ENCODE measurements around the gene TIMM8B.
A peak's percentile ranks its signal among the peaks of the same experiment; 100 is the strongest.
"Not testable (repeated sequence)": the region's sequence is repeated elsewhere in the genome, so short reads cannot be mapped to it uniquely, and the experiment has no call there.

The TIMM8B gene

DNA sequence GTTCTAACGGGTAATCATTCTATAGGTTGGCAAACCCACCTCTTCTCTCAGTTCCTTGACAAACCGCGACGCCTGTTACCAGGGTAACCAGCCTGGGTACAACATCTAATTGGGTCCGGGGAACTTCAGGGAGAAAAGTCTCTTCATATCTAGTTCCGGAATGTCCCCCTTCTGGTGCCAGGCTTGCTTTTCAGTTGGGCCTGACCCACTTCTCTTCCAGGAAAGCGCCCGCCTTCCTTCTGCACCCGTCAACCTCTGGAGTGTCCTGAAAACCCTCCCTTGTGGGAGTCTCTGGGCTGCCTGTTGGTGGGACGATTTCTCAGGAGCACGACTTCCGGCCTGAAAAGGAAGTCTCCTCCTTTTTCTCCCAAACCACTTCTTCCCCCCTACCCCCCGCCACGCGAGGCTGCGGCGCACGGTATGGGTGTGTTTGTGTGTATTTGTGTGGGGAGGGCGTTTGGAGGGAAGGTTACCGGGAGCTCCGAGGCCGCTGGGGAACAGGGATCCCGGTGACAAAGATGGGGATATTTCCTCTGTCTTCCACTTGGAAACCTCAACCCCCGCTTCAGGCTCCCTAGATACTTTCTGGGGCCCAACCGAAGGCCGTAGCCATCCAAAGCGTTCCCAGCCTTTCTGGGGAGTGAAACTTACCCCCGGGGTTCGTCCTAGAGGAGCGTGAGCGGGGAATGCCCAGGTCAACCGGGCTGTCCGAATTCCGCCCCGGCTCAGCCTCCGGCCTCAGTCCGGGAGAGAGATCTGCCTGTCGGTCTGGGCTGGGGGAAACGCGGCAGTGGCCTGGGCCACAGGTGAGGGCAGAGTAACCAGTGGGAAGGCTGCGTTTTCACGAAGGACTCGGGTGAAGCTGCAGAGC is 12.4 kb downstream of the TIMM8B start, which contains the start of the genes NKAPD1 and PIH1D2:
TSS of gene NKAPD1 (plus strand) at position 359 of the 871 bp plus-strand sequence. CDS start 1,276 bp downstream, outside the sequence.
TSS of gene PIH1D2 (minus strand) at position 77 of the 871 bp plus-strand sequence. CDS start 843 bp downstream, outside the sequence.
- peak; percentile 92 for DNase-seq

DNA sequence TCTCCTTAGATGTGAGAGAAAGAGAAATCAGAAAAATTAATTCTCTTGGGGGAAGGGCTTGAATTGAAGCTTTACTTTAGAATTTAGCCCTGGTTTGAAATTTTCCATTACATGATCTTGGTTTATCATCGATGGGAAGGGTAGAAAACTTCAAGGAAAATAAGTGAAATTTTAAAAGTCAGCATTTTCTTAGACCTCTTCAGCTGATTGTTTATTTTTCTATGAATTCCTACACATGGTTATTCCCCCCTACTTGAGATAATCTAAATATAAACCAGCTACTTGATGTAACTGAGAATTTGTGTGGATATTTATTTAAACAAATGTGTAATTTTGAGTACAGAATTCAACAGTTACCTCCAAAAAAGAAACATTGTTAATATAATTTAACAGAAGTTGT is 23.6 kb downstream of the TIMM8B start:
- no peak for DNase-seq

DNA sequence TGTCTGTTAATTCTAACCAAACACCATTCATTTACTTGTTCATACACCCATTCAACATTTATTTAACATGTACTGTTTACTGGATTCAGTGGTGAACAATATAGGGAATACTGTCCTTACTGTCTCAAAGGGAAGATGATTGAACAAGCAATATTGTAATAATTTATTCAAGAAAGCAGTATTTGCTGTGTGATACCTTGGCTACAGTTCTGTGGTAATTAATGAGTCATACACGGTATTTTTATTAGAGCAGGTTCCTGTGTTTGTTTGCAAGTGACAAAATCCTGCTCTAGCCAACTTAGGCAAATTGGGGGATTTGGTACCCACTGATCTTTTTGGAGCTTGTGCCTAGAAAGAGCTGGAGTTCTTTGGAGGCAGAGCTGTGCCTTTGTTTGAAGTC is 28.5 kb downstream of the TIMM8B start:
- no peak for DNase-seq

DNA sequence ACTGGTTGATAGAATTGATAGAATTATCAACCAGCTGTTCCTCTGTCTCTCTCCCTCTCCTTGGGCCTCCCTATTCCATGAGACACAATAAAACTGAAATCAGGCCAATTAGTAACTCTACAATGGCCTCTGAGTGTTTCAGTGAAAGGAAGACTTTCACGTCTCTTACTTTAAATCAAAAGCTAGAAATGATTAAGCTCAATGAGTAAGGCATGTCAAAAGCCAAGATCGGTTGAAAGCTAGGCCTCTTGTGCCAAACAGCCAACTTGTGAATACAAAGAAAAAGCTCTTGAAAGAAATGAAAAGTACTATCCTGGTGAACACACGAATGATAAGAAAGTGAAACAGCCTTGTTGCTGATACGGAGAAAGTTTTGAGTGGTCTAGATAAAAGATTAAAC is 29.4 kb downstream of the TIMM8B start:
- DNase-seq = no peak

DNA sequence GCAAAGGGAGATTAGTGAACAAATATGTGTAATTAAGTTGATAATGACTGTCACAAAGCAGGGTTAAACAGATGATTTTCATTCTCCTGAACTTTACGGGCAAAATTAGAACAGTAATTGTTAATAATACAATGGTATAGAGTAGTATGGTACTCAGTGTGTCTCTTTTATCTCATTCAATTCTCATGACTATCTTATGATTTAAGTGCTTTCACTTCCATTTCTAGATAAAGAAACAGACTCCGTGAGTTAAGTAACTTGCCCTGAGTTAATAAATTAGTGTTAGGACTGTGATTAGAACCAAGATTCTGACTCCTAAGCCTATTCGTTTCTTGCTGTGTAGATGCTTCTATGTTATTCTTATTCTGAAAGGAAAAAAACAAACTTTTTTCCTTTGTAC is 34.8 kb downstream of the TIMM8B start:
- DNase-seq = no peak

DNA sequence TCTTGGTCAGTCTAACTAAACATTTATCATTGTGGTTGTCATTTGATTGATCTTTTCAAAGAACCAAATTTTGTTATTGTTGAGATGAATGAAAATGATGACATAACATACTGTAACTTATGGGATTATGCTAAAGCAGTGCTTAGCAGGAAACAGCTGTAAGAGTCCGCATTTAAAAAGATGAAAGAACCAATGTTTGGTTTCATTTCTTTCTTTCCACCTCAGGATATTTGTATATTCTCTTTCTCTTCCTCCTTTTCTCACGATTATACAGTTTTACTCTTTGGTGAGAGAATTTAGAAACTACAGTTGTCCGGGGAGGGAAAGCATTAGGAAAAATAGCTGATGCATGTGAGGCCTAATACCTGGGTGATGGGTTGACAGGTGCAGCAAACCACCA is 35.8 kb downstream of the TIMM8B start:
- DNase-seq = no peak

DNA sequence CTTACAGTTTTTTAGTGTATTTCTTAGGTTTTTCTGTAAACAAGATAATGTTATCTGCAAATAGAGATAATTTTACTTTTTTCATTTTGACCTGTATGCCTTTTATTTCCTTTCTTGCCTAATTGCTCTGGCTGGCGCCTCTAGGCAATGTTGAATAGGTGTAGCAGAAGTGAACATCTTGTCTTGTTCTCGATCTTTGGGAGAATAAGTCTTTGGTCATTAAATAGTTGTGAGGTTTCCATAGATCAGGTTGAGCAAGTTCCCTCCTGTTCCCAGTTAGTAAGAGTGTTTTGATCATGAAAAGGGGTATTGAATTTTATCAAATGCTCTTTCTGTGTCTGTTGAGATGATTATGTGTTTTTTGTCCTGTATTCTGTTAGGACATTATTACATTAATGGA is 36.8 kb downstream of the TIMM8B start:
- no peak for DNase-seq

DNA sequence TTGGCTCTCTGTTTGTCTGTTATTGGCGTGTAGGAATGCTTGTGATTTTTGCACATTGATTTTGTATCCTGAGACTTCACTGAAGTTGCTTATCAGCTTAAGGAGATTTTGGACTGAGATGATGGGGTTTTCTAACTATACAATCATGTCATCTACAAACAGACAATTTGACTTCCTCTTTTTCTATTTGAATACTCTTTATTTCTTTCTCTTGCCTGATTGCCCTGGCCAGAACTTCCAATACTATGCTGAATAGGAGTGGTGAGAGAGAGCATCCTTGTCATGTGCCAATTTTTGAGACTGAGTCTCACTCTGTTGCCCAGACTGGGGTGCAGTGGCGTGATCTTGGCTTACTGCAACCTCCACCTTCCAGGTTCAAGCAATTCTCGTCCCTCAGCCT is 38.3 kb downstream of the TIMM8B start:
- DNase-seq = not testable (repeated sequence)

DNA sequence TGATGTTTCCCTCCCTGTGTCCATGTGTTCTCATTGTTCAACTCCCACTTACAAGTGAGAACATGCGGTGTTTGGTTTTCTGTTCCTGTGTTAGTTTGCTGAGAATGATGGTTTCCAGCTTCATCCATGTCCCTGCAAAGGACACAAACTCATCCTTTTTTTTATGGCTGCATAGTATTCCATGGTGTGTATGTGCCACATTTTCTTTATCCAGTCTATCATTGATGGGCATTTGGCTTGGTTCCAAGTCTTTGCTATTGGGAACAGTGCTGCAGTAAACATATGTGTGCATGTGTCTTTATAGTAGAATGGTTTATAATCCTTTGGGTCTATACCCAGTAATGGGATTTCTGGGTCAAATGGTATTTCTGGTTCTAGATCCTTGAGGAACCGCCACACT is 39.9 kb downstream of the TIMM8B start:
- not testable (repeated sequence) for DNase-seq

DNA sequence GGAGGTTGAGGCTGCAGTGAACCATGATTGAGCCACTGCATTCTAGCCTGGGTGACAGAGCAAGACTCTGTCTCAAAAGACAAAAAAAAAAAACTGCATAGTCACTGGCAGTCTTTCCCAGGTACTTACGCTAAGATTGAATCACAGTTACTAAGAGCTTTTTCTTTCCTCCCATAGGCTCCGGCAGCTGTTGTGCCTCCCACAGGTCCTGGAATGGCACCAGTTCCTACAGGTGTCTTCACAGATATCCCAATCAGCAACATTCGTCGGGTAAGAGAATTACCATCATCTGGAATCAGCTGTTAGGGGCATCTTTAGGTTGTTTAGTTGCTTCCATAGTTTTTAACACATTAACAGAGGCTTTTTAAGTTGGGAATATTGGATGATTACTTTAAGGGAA is 41.6 kb downstream of the TIMM8B start:
- no peak for DNase-seq

DNA sequence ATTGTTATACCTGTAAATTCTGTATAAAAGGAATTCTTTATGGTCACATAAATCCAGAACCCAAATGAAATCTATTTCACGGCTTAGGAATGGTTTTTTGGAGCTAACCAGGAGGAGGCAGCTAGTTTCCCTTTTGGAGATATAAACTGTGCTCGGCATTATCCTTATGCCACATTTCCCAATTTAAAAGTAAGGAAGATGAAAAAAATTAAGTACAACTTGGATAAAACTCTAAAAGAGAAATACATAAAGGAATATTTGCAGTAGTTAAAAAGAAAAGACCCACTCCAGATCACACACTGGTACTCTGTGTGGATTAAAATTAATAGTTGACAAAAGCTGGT is 43.6 kb downstream of the TIMM8B start:
- DNase-seq = no peak

DNA sequence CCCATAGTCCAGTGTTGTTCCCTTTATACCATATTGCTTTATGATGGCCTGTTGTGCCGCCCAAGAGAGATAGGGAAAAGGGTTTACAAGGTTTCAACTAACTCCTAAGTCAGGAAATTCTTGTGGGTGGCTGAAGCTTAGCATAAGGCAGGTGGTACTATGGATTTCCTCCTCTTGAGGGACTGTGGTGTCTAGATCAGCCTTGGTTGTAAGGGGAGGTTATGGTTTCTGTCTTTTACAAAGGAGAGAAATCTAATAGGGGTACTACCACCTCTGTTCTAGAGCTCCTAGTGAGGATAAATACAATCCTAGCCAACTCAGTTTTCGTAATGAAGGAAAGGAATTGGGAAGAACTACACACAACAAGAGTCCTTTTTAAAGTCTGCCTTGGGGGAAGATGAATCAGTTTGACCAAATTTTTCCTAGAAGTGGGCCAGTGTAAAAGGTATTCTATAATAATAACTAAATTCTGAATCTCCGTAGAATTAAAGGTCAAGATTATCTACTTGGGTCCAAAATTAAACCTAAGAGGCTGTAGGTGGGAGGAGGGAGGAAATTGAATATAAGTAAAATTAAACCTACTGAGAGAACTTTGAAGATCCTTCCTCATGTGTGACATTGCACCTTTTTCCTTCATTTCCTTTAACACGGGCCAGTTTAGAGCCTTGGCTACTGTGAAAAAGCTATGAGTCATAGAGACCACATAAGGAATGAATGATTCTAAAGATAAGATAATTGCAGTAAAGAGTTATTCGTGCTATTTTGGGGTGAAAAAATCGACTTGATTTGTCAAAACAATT is 44.2 kb downstream of the TIMM8B start:
- no peak for DNase-seq

DNA sequence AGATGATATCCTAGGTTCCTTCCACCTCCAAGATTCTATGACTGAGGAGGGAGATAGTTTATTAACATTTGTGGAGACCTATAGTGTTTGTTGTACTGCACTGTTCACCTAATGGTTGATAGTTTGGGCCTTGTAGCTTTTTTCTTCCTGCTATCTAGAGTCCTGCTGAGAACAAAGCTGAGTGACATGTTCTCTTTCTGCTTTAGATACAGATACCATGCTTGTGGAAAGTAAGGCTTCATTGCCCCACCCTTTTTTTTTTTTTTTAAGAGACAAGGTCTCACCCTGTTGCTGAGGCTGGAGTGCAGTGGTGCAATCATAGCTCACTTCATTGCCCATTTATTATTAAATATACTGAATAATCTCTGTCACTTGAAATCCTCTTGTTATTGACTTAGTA is 49.0 kb downstream of the TIMM8B start:
- no peak for DNase-seq
